Measurements from ENCODE around the gene ARRDC1. TPM values are rescaled to one million over a fixed set of nuclear protein-coding genes. Genes with fewer than 3 reads are reported as not detected.

Gene ARRDC1
- total RNA-seq, 1 donor from 2014 or later, result 71.0 TPM

DNA sequence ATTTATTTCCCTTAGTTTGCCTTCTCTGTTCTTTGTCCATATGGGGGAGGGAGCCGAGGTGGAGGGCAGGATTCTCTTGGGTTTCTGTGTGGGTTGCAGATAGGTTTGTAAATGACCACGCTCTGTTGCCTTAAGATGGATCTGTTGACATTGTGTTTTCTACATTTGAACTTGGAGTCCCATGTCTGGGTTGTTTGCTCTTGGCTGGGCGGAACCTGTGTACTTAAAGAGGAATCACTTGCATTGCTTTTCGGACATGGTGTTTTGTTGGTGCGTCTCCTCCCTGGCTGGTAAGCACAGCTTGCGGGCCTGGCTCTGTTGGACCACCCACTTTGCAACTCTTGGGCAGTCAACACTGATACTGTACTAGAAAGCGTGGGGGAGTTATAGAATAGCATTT, 59.2 kb downstream of the ARRDC1 start:
- Histone ChIP-seq H3K27me3 (ENCODE audit: low read depth) (no peaks in the 10 kb centered on the region), H3K36me3 (peaks cover 5% of the 10 kb centered on the region), H3K27ac (no peak overlapping the region), H3K9me3 (no peaks in the 10 kb centered on the region), H3K4me1 (peaks cover 30% of the 10 kb centered on the region), H3K4me3 (no peak overlapping the region)
- no peak for DNase-seq
- intact Hi-C loops (cut with DNase I), result no loop called here
- TF ChIP-seq, protein P1, sequence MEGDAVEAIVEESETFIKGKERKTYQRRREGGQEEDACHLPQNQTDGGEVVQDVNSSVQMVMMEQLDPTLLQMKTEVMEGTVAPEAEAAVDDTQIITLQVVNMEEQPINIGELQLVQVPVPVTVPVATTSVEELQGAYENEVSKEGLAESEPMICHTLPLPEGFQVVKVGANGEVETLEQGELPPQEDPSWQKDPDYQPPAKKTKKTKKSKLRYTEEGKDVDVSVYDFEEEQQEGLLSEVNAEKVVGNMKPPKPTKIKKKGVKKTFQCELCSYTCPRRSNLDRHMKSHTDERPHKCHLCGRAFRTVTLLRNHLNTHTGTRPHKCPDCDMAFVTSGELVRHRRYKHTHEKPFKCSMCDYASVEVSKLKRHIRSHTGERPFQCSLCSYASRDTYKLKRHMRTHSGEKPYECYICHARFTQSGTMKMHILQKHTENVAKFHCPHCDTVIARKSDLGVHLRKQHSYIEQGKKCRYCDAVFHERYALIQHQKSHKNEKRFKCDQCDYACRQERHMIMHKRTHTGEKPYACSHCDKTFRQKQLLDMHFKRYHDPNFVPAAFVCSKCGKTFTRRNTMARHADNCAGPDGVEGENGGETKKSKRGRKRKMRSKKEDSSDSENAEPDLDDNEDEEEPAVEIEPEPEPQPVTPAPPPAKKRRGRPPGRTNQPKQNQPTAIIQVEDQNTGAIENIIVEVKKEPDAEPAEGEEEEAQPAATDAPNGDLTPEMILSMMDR (IDR thresholded peaks at IDR 0.05), result no peak
- ATAC-seq, result no peak

Other genes starting within 250 kb of the ARRDC1 start
- 25.2 TPM for gene EXD3, start 182.5 kb upstream of the ARRDC1 start, total RNA-seq
- gene NOXA1, start 182.3 kb upstream of the ARRDC1 start, total RNA-seq, result 6.9 TPM
- gene ENTPD8, start 164.3 kb upstream of the ARRDC1 start, total RNA-seq, result 0.15 TPM
- gene NSMF, start 146.4 kb upstream of the ARRDC1 start, total RNA-seq, result 20.7 TPM
- gene PNPLA7, start 55.3 kb upstream of the ARRDC1 start, total RNA-seq, result 12.2 TPM
- 44.6 TPM for gene MRPL41, start 53.8 kb upstream of the ARRDC1 start, total RNA-seq
- gene DPH7, start 26.8 kb upstream of the ARRDC1 start, total RNA-seq, result 28.4 TPM
- 15.2 TPM for gene ZMYND19, start 15.2 kb upstream of the ARRDC1 start, total RNA-seq
- 73.5 TPM for gene EHMT1, start 13.3 kb downstream of the ARRDC1 start, total RNA-seq